ENCODE data around the gene DCAF17.
A peak's percentile ranks its signal among the peaks of the same experiment; 100 is the strongest.

The DCAF17 gene

GRCh38 chr2:171434013-171434989 is at the start of gene DCAF17:
Gene DCAF17, plus strand, starts transcription at chr2:171434226. Its CDS starts 352 bp downstream, at chr2:171434578.
- peak; percentile 69 to 93 (median 74) for DNase-seq (ENCODE audit: low read depth in 2 of 3, low spot score in 2 of 3)

- no peak for DNase-seq (ENCODE audit: low read depth in 2 of 3, low spot score in 2 of 3)
These were observed 47.4 kb upstream of the DCAF17 start for GRCh38 chr2:171386627-171387026.

GRCh38 chr2:171387052-171387451 is 47.0 kb upstream of the DCAF17 start:
- DNase-seq (ENCODE audit: low read depth in 2 of 3, low spot score in 2 of 3): no peak

GRCh38 chr2:171389325-171389724 is 44.7 kb upstream of the DCAF17 start:
- no peak for DNase-seq (ENCODE audit: low read depth in 2 of 3, low spot score in 2 of 3)

GRCh38 chr2:171389780-171390179 is 44.2 kb upstream of the DCAF17 start:
- DNase-seq (ENCODE audit: low read depth in 2 of 3, low spot score in 2 of 3): no peak

GRCh38 chr2:171390941-171391516 is 43.0 kb upstream of the DCAF17 start:
- DNase-seq (ENCODE audit: low read depth in 2 of 3, low spot score in 2 of 3): no peak

GRCh38 chr2:171391532-171391931 is 42.5 kb upstream of the DCAF17 start:
- DNase-seq (ENCODE audit: low read depth in 2 of 3, low spot score in 2 of 3): no peak

- no peak for DNase-seq (ENCODE audit: low read depth in 2 of 3, low spot score in 2 of 3)
These were observed 40.5 kb upstream of the DCAF17 start for GRCh38 chr2:171393487-171393886.

- no peak for DNase-seq (ENCODE audit: low read depth in 2 of 3, low spot score in 2 of 3)
These were observed 39.8 kb upstream of the DCAF17 start for GRCh38 chr2:171394164-171394740.

GRCh38 chr2:171399292-171399691 is 34.7 kb upstream of the DCAF17 start:
- DNase-seq (ENCODE audit: low read depth in 2 of 3, low spot score in 2 of 3): no peak

- no peak for DNase-seq (ENCODE audit: low read depth in 2 of 3, low spot score in 2 of 3)
These were observed 33.6 kb upstream of the DCAF17 start for GRCh38 chr2:171400395-171400794.

GRCh38 chr2:171401947-171402346 is 32.1 kb upstream of the DCAF17 start:
- no peak for DNase-seq (ENCODE audit: low read depth in 2 of 3, low spot score in 2 of 3)

- no peak for DNase-seq (ENCODE audit: low read depth in 2 of 3, low spot score in 2 of 3)
These were observed 31.0 kb upstream of the DCAF17 start for GRCh38 chr2:171402906-171403580.

- no peak for DNase-seq (ENCODE audit: low read depth in 2 of 3, low spot score in 2 of 3)
These were observed 29.8 kb upstream of the DCAF17 start for GRCh38 chr2:171404261-171404660.

GRCh38 chr2:171404719-171405118 is 29.3 kb upstream of the DCAF17 start:
- no peak for DNase-seq (ENCODE audit: low read depth in 2 of 3, low spot score in 2 of 3)

- DNase-seq (ENCODE audit: low read depth in 2 of 3, low spot score in 2 of 3): no peak
These were observed 28.5 kb upstream of the DCAF17 start for GRCh38 chr2:171405546-171405945.

- no peak for DNase-seq (ENCODE audit: low read depth in 2 of 3, low spot score in 2 of 3)
These were observed 28.0 kb upstream of the DCAF17 start for GRCh38 chr2:171406044-171406443.

- DNase-seq (ENCODE audit: low read depth in 2 of 3, low spot score in 2 of 3): no peak
These were observed 26.9 kb upstream of the DCAF17 start for GRCh38 chr2:171407030-171407675.

- no peak for DNase-seq (ENCODE audit: low read depth in 2 of 3, low spot score in 2 of 3)
These were observed 26.4 kb upstream of the DCAF17 start for GRCh38 chr2:171407676-171408044.

- DNase-seq (ENCODE audit: low read depth in 2 of 3, low spot score in 2 of 3): no peak
These were observed 24.5 kb upstream of the DCAF17 start for GRCh38 chr2:171409436-171409971.

- no peak for DNase-seq (ENCODE audit: low read depth in 2 of 3, low spot score in 2 of 3)
These were observed 23.9 kb upstream of the DCAF17 start for GRCh38 chr2:171410101-171410500.

Data from activated CD8-positive, alpha-beta memory T cell treated with anti-CD3 and anti-CD28 coated beads for 48 hours (primary cell).